ENCODE results near the gene MIPOL1. TPM values are rescaled to one million over a fixed set of nuclear protein-coding genes. Genes with fewer than 3 reads are reported as not detected.
A peak's percentile ranks its signal among the peaks of the same experiment; 100 is the strongest.

MIPOL1 gene
- total and polyA plus RNA-seq, 2 of the 13 experiments (the other 11 are each of a cell fraction or from before 2014, with no cell fraction given), result 8.6 to 34.2 TPM

DNA sequence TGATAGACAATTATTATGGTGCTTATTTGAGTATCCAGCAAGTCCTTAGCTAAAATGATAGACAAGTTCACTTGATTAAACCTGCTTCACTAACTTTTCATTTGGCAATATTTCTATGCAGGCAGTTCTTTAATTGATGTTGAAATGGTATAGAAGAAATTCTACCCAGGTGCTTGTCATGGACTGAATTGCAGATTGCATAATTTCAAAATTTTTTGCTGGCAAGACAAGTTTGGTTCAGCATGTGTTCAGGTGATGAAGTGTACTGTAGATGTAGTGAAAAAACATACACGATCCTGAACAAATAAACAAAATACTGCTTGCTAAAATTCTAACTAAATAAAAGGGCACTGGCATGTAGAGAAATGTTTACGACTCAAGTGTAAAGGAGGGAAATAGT is 208.4 kb downstream of the MIPOL1 start:
- TSS peak; percentile 24 for BruUV-seq (replicated peaks)
- WGBS (ENCODE audit: low lambda C conversion rate), result 95% methylated on average over 2 of the region's 2 CpGs
- TF ChIP-seq MAFF (IDR thresholded peaks at IDR 0.05; ENCODE audit: low read depth, low read length) (no peak), THAP11 (CRISPR knock-in tag; IDR thresholded peaks at IDR 0.05) (no peak), HDAC6 (IDR thresholded peaks at IDR 0.05; ENCODE audit: low read depth, low read length) (no peak), PAX8 (CRISPR knock-in tag; IDR thresholded peaks at IDR 0.05; ENCODE audit: borderline replicate concordance) (no peak), CREM (IDR thresholded peaks at IDR 0.05) (0 out of 2 replicates have a peak, but pooled peaks have one; percentile 19), CREM (CRISPR knock-in tag; IDR thresholded peaks at IDR 0.05) (no peak), ZFYVE20 (CRISPR knock-in tag; IDR thresholded peaks at IDR 0.05; ENCODE audit: borderline replicate concordance, low read depth) (no peak), SOX13 (IDR thresholded peaks at IDR 0.05) (no peak), SOX13 (CRISPR knock-in tag; conservative IDR thresholded peaks at IDR 0.05 in 1 of 2, IDR thresholded peaks at IDR 0.05 in 1 of 2) (no peak), FOXJ3 (CRISPR knock-in tag; IDR thresholded peaks at IDR 0.05; ENCODE audit: borderline replicate concordance) (peak; percentile 29; the same call in 1 of the 2 replicates)
- TF ChIP-seq, protein P1, sequence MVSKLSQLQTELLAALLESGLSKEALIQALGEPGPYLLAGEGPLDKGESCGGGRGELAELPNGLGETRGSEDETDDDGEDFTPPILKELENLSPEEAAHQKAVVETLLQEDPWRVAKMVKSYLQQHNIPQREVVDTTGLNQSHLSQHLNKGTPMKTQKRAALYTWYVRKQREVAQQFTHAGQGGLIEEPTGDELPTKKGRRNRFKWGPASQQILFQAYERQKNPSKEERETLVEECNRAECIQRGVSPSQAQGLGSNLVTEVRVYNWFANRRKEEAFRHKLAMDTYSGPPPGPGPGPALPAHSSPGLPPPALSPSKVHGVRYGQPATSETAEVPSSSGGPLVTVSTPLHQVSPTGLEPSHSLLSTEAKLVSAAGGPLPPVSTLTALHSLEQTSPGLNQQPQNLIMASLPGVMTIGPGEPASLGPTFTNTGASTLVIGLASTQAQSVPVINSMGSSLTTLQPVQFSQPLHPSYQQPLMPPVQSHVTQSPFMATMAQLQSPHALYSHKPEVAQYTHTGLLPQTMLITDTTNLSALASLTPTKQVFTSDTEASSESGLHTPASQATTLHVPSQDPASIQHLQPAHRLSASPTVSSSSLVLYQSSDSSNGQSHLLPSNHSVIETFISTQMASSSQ (IDR thresholded peaks at IDR 0.05; ENCODE audit: low read depth), result no peak
- TF ChIP-seq, protein P1 (CRISPR knock-in tag; IDR thresholded peaks at IDR 0.05; ENCODE audit: borderline replicate concordance), result no peak
- TF ChIP-seq, protein P2, sequence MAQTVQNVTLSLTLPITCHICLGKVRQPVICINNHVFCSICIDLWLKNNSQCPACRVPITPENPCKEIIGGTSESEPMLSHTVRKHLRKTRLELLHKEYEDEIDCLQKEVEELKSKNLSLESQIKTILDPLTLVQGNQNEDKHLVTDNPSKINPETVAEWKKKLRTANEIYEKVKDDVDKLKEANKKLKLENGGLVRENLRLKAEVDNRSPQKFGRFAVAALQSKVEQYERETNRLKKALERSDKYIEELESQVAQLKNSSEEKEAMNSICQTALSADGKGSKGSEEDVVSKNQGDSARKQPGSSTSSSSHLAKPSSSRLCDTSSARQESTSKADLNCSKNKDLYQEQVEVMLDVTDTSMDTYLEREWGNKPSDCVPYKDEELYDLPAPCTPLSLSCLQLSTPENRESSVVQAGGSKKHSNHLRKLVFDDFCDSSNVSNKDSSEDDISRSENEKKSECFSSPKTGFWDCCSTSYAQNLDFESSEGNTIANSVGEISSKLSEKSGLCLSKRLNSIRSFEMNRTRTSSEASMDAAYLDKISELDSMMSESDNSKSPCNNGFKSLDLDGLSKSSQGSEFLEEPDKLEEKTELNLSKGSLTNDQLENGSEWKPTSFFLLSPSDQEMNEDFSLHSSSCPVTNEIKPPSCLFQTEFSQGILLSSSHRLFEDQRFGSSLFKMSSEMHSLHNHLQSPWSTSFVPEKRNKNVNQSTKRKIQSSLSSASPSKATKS (CRISPR knock-in tag; IDR thresholded peaks at IDR 0.05), result no peak
- TF ChIP-seq, protein P3, sequence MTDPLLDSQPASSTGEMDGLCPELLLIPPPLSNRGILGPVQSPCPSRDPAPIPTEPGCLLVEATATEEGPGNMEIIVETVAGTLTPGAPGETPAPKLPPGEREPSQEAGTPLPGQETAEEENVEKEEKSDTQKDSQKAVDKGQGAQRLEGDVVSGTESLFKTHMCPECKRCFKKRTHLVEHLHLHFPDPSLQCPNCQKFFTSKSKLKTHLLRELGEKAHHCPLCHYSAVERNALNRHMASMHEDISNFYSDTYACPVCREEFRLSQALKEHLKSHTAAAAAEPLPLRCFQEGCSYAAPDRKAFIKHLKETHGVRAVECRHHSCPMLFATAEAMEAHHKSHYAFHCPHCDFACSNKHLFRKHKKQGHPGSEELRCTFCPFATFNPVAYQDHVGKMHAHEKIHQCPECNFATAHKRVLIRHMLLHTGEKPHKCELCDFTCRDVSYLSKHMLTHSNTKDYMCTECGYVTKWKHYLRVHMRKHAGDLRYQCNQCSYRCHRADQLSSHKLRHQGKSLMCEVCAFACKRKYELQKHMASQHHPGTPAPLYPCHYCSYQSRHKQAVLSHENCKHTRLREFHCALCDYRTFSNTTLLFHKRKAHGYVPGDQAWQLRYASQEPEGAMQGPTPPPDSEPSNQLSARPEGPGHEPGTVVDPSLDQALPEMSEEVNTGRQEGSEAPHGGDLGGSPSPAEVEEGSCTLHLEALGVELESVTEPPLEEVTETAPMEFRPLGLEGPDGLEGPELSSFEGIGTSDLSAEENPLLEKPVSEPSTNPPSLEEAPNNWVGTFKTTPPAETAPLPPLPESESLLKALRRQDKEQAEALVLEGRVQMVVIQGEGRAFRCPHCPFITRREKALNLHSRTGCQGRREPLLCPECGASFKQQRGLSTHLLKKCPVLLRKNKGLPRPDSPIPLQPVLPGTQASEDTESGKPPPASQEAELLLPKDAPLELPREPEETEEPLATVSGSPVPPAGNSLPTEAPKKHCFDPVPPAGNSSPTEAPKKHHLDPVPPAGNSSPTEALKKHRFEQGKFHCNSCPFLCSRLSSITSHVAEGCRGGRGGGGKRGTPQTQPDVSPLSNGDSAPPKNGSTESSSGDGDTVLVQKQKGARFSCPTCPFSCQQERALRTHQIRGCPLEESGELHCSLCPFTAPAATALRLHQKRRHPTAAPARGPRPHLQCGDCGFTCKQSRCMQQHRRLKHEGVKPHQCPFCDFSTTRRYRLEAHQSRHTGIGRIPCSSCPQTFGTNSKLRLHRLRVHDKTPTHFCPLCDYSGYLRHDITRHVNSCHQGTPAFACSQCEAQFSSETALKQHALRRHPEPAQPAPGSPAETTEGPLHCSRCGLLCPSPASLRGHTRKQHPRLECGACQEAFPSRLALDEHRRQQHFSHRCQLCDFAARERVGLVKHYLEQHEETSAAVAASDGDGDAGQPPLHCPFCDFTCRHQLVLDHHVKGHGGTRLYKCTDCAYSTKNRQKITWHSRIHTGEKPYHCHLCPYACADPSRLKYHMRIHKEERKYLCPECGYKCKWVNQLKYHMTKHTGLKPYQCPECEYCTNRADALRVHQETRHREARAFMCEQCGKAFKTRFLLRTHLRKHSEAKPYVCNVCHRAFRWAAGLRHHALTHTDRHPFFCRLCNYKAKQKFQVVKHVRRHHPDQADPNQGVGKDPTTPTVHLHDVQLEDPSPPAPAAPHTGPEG (CRISPR knock-in tag; IDR thresholded peaks at IDR 0.05), result no peak

More for the DNA sequence above, 208.4 kb downstream of the MIPOL1 start:
- no peaks in the 10 kb centered on the region for H3K27me3 ChIP-seq (ENCODE audit: control insufficient read depth in 1 of 2, insufficient read depth in 2 of 2, low read length in 2 of 2)
- FAIRE-seq (no peak), ATAC-seq (no peak), DNase-seq (ENCODE audit: low spot score) (no peak)
- no peaks in the 10 kb centered on the region for H3K9me3 ChIP-seq (ENCODE audit: low read length)
- ChIA-PET POLR2A (no interaction called here), CTCF (ENCODE audit: low intra/inter-chr PET ratio, low total read pairs) (no interaction called here)
- no peak overlapping the region for H3K4me3 ChIP-seq (replicated peaks in 1 of 3; ENCODE audit: insufficient read depth in 1 of 3, low read depth in 2 of 3, low read length in 3 of 3)
- H3K79me2 ChIP-seq (ENCODE audit: insufficient read depth, low read length), result no peaks in the 10 kb centered on the region
- H2AFZ ChIP-seq (ENCODE audit: low read length), result no peak overlapping the region
- H3K4me1 ChIP-seq (ENCODE audit: insufficient read depth, low read length), result peaks cover 8% of the 10 kb centered on the region
- H4K20me1 ChIP-seq (ENCODE audit: insufficient read depth, low read length), result no peaks in the 10 kb centered on the region
- no peak overlapping the region for H3K27ac ChIP-seq (ENCODE audit: extremely low read length, insufficient read depth, low read length)
- H3K9ac ChIP-seq (ENCODE audit: insufficient read depth, low read depth, low read length), result no peak overlapping the region
- intact Hi-C loops (cut with micrococcal nuclease; ENCODE audit: unreplicated experiment) (no loop called here), in situ Hi-C loops (cut with HindIII; ENCODE audit: extremely low pct_ligation_motif_present, low pct_unique_long_range_greater_than_20kb) (no loop called here)
- H3K4me2 ChIP-seq (ENCODE audit: low read depth, low read length), result no peak overlapping the region
- no peaks in the 10 kb centered on the region for H3K36me3 ChIP-seq (replicated peaks in 1 of 2; ENCODE audit: control insufficient read depth in 1 of 2, insufficient read depth in 2 of 2, low read length in 2 of 2)
